22Rv1 (cell line): ENCODE data around the gene CTCFL.

Experiments
- CTCF ChIP-seq: fragments of 450-650 bp; IDR thresholded peaks from 2 replicates; pipeline ENCODE4 v1.5.1; 2017; ENCODE audit warnings: mild to moderate bottlenecking
- ZFX ChIP-seq: fragments of 450-650 bp; IDR thresholded peaks from 2 replicates; pipeline ENCODE4 v1.6.1; 2017; ENCODE audit warnings: antibody characterized with exemption, borderline replicate concordance

GRCh38 chr20:57500235-57500634, 24.7 kb downstream of the CTCFL start:
- no peak for TF ChIP-seq CTCF
- no peak for TF ChIP-seq ZFX
